KOPT-K1 (cell line): ENCODE measurements around the gene MYMK.

ENCODE experiments used
- H3K27ac ChIP-seq: fragments of 200-600 bp; sonication (generic); 2 replicates; pipeline ENCODE4 v1.5.1; 2016; ENCODE audit warnings: antibody characterized with exemption, mild to moderate bottlenecking, low read depth, low read length; ENCODE audit not compliant: poor library complexity, severe bottlenecking
- H3K36me3 ChIP-seq: fragments of 200-600 bp; sonication (generic); 2 replicates; pipeline ENCODE4 v1.5.1; 2017; ENCODE audit warnings: antibody characterized with exemption, mild to moderate bottlenecking, low read length, moderate library complexity; ENCODE audit not compliant: insufficient read depth
- H3K9me3 ChIP-seq: fragments of 200-600 bp; sonication (generic); 2 replicates; pipeline ENCODE4 v1.5.1; 2017; ENCODE audit warnings: antibody characterized with exemption, low read length, mild to moderate bottlenecking; ENCODE audit not compliant: insufficient read depth, poor library complexity, severe bottlenecking

The MYMK gene

GRCh38 chr9:133510926-133511505 lies 13.7 kb downstream of the MYMK start:
- Histone ChIP-seq H3K27ac (no peak overlapping the region), H3K36me3 (no peaks in the 10 kb centered on the region), H3K9me3 (no peaks in the 10 kb centered on the region)

DNA sequence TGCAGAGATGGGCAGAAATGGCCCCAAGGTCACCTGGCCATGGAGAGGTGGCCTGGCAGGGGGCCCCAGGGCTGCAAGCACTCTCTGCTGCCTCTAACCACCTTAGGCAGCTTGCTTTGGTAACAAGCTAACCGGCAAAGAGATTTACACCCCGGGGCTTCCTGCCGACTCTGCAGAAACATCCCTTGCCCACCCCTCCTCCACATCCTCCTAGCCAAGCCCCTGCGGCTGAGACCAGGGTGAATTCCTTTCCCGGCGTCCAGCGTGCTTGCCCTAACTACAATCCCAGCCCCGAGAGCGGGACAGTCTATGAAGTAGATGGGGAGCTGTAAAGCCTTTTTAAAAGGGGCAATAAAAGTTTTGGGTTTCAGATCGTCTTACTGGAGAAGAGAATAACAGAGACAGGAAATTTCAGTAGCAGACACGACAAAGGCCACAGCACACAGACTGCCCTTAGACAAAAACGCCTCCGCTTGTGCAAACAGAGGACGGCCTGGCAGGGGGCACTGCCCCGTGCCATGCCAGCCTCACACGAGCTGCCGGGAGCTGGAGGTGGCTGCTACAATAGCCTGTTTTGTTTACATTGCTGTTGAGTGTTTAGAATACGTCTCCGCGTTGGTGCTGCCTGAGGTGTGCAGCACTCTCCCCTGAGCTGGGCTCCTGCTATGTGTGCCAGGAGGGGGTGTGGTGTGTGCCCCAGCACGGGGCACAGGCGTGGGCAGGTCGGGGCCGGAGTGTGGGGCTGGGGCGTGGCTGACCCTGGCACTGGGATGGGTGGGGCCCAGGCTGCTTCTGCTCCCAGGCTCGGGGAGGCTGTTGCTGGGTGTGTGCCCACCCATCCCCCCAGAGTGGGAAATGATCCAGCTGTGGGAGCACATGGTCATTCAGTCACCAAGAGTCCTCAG lies 15.3 kb downstream of the MYMK start:
- H3K36me3 ChIP-seq: no peaks in the 10 kb centered on the region
- H3K27ac ChIP-seq: no peak overlapping the region

GRCh38 chr9:133508046-133508445 lies 16.7 kb downstream of the MYMK start:
- Histone ChIP-seq H3K9me3 (no peaks in the 10 kb centered on the region), H3K27ac (no peak overlapping the region), H3K36me3 (no peaks in the 10 kb centered on the region)

More for the DNA sequence above, 15.3 kb downstream of the MYMK start:
- H3K9me3 ChIP-seq: no peaks in the 10 kb centered on the region

- Histone ChIP-seq H3K9me3 (peaks cover 6% of the 10 kb centered on the region), H3K36me3 (no peaks in the 10 kb centered on the region), H3K27ac (no peak overlapping the region)
Measured at GRCh38 chr9:133507246-133507965, 17.4 kb downstream of the MYMK start.

DNA sequence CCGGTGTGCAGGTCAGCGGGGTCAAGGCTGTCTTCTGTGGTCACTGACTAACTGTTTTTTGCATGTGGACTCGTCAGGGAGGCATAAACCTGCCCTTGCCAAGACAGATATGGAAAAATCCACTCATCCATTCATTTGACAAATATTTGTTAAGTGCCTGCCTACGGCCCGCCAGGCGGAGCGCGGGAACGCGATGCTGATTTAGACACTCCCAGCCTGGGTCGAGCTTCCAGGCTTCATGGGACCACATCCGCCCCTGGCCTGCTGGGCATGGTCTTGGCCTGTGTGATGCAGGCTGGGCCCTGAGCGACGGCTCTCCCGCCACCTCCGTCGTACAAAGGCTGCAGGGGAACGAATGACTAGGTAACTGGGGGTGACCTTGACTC lies 18.1 kb downstream of the MYMK start:
- no peak overlapping the region for H3K27ac ChIP-seq
- H3K9me3 ChIP-seq: peaks cover 13% of the 10 kb centered on the region
- no peaks in the 10 kb centered on the region for H3K36me3 ChIP-seq

- H3K36me3 ChIP-seq: no peaks in the 10 kb centered on the region
- H3K27ac ChIP-seq: no peak overlapping the region
Measured at GRCh38 chr9:133505901-133506652, 18.7 kb downstream of the MYMK start.

GRCh38 chr9:133505186-133505830 lies 19.5 kb downstream of the MYMK start:
- Histone ChIP-seq H3K27ac (no peak overlapping the region), H3K36me3 (no peaks in the 10 kb centered on the region), H3K9me3 (peaks cover 20% of the 10 kb centered on the region)

More at GRCh38 chr9:133505901-133506652, 18.7 kb downstream of the MYMK start:
- peaks cover 19% of the 10 kb centered on the region for H3K9me3 ChIP-seq

DNA sequence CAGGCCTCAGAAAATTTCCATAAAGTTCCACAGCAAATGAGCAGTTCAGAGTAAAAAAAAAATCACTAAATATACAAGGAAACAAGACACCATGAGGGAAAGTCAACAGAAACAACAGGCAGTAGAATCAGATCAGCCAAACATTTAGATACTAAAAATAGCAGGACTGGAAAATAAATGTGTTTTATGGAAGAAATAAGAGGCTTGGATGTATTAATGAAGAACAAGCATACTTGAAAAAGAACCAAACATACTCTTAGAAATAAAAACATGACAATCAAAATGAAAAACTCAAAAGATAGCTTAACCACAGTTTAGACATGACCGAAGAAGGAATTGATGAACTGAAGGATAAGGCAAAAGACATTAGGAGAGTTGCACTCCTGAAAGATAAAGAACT lies 22.6 kb downstream of the MYMK start:
- Histone ChIP-seq H3K27ac (no peak overlapping the region), H3K9me3 (peaks cover 20% of the 10 kb centered on the region), H3K36me3 (no peaks in the 10 kb centered on the region)

GRCh38 chr9:133499892-133500270 lies 24.9 kb downstream of the MYMK start:
- Histone ChIP-seq H3K9me3 (peaks cover 20% of the 10 kb centered on the region), H3K36me3 (no peaks in the 10 kb centered on the region), H3K27ac (no peak overlapping the region)

GRCh38 chr9:133499132-133499891 lies 25.4 kb downstream of the MYMK start:
- H3K27ac ChIP-seq: no peak overlapping the region
- peaks cover 20% of the 10 kb centered on the region for H3K9me3 ChIP-seq
- H3K36me3 ChIP-seq: no peaks in the 10 kb centered on the region

GRCh38 chr9:133496861-133497842 lies 27.6 kb downstream of the MYMK start:
- H3K36me3 ChIP-seq: no peaks in the 10 kb centered on the region
- H3K27ac ChIP-seq: no peak overlapping the region
- peaks cover 12% of the 10 kb centered on the region for H3K9me3 ChIP-seq

DNA sequence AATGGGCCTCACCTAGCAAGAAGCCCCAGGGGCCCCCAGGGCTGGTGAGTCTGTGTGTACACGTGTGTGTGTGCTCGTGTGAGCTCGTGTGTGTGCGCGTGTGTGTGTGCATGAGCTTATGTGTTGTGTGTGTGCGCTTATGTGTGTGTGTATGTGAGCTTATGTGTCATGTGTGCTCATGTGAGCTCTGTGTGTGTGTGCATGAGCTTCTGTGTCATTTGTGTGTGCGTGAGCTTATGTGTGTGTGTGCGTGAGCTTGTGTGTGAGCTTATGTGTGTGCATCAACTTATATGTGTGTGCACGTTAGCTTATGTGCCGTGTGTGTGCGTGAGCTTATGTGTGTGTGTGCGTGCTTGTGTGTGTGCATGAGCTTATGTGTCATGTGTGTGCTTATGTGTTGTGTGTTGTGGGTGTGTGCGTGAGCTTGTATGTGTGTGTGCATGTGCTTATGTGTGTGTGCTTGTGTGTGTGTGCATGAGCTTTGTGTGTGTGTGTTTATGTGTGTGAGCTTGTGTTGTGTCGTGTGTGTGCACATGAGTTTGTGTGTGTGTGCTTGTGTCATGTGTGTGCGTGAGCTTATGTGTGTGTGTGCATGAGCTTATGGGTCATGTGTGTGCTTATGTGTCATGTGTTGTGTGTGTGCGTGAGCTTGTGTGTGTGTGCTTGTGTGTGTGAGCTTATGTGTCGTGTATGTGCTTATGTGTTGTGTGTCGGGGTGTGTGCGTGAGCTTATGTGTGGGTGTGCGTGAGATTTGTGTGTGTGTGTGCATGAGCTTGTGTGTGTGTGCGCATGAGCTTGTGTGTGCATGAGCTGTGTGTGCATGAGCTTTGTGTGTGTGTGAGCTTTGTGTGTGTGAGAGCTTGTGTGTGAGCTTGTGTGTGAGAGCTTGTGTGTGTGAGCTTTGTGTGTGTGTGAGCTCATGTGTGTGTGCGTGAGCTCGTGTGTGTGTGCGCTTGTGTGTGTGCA lies 29.1 kb downstream of the MYMK start:
- Histone ChIP-seq H3K36me3 (no peaks in the 10 kb centered on the region), H3K27ac (no peak overlapping the region), H3K9me3 (no peaks in the 10 kb centered on the region)
